Mammary epithelial cell (primary cell): Measurements from ENCODE around the gene MXRA8.

ENCODE experiments used
- EZH2 ChIP-seq: IDR thresholded peaks from 2 replicates; pipeline ENCODE4 v1.6.1; 2012; ENCODE audit warnings: low read length, inconsistent platforms, borderline replicate concordance
- TF ChIP-seq, protein P1 (sequence below), 2 donors: IDR thresholded peaks in 1 of 2; conservative IDR thresholded peaks in 1 of 2; 2 replicates each; pipeline ENCODE4 v1.5.1; 2011 to 2012; ENCODE audit warnings: inconsistent platforms in 2 of 2, low read length in 2 of 2, mild to moderate bottlenecking in 2 of 2, control low read depth in 1 of 2, low read depth in 1 of 2; ENCODE audit not compliant: insufficient read depth in 1 of 2; ENCODE audit errors: extremely low read depth in 1 of 2

DNA sequence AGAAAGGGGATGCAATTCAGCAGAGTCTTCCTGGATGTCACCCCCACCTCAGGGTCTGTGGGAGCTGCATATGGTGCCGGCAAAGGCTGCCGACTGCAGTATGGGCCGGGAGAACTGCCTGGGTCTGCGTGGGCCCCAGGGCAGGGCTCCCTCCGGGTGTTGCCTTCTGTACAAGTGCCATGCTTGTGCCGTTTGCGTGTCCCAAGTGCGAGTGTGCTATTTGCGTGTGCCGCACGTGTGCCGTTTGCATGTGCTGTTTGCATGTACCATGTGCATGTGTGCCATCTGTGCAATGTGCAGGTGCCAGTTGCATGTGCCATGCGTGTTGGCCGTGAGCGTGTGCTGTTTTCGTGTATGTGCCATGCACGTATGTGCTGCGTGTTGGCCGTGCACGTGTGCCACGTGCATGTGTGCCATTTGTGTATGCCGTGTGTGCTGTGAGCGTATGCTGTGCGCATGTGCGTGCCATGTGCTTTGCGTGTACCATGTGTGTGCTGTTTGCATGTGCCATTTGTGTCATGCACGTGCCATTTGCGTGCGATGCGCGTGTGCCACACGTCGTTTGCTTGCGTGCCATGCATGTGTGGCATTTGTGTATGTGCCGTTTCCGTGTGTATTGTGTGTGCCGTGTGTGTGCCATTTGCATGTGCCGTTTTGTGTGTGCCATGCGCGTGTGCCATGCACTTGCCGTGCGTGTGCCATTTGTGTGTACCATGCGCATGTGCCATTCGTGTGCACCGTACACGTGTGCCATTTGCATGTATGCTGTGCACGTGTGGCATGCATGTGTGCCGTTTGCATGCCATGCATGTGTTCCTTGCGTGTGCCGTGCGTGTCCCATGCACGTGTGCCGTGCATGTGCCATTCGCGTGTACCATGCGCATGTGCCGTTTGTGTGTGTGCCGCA is 28.8 kb downstream of the MXRA8 start:
- TF ChIP-seq, protein P1, sequence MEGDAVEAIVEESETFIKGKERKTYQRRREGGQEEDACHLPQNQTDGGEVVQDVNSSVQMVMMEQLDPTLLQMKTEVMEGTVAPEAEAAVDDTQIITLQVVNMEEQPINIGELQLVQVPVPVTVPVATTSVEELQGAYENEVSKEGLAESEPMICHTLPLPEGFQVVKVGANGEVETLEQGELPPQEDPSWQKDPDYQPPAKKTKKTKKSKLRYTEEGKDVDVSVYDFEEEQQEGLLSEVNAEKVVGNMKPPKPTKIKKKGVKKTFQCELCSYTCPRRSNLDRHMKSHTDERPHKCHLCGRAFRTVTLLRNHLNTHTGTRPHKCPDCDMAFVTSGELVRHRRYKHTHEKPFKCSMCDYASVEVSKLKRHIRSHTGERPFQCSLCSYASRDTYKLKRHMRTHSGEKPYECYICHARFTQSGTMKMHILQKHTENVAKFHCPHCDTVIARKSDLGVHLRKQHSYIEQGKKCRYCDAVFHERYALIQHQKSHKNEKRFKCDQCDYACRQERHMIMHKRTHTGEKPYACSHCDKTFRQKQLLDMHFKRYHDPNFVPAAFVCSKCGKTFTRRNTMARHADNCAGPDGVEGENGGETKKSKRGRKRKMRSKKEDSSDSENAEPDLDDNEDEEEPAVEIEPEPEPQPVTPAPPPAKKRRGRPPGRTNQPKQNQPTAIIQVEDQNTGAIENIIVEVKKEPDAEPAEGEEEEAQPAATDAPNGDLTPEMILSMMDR (conservative IDR thresholded peaks at IDR 0.05 in 1 of 2, IDR thresholded peaks at IDR 0.05 in 1 of 2; ENCODE audit: extremely low read depth in 1 of 2, insufficient read depth in 1 of 2, low read depth in 1 of 2, low read length in 2 of 2) = no peak
- TF ChIP-seq EZH2 = no peak
